ENCODE measurements around the gene EFNA5.

EFNA5 gene

DNA sequence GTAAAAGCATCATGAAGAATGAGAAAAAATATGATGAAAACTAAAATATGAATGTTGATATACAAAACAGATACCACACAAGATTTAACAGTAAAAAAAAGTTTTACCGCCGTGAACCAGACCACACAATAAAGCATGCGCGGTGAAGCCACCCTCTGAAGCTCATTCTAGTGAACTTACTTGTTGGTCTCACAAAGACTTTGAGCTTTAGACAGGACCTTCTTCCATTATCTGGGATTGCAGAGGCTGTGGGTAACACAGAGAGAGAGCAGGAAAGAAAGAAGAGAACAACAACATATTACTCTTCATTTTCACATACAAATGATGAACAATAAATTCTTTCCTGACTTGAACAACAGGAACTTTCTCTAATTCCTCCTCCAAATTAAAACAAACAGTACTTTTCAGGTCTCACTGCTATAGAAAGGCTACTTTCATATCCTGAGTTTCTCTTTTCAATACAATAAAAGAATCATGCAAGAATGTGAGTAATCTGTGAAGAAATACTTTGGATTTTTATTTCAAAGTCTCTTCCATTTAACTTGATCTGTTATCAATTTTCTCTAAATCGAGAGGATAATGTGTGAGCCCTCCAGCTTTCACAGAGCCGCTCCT lies 283.1 kb downstream of the EFNA5 start:
- no peak for DNase-seq

DNA sequence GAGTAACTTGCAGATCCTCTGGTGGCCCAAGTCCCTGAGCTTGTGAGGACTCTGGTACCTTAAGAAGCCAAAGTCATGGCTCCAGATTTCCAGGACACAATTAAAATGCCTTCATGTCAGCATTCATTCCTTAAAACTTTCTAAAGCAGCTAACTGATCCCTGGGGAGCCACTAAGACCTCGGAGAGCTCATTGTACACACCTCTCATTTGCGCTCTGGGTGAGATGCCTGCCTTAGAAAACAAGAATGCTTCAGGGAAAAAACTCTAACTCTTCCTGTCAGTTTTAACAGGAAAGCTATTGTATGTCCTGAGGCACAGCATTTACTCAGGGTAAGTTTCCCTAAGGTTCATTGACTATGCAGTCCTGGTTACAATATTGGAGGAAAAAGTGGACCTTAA lies 285.0 kb downstream of the EFNA5 start:
- no peak for DNase-seq

DNA sequence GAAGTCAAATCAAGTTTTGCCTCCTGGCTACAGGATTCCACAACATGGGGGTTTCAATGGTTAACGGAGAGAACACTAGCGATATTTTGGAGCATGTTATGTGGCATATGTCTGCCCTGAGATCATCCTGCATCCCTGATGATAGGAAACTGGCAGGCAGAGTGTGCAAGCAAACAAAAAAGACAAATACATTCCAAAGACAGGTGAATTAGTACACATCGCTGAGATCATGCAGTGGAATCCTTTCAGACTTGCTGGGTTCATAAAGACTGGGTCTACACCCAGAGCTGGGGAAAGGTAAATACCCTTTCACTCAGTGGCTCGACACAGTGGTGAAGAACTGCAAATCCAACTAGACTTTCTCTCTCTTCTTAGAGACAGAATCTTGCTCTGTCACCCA lies 286.5 kb downstream of the EFNA5 start:
- DNase-seq: peak in 1 of 2 experiments; percentile 35

DNA sequence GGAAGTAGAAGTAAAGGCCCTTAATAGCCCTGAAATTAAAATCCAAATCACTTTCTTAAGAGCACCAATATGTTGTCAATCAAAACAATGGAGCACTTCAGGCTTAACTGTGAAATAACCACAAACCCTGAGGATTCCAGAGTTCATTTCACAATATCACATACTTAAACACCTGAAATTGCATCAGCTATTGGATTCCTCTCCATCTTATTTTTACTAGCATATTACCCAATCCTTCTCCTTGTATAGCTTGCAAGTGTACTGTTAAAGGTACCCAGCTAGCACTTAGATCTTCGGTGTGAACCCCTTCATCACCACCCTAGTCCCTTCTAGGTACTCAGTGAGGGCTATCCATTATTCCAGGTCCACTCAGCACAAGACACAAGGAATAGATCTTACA lies 287.3 kb downstream of the EFNA5 start:
- no peak for DNase-seq

DNA sequence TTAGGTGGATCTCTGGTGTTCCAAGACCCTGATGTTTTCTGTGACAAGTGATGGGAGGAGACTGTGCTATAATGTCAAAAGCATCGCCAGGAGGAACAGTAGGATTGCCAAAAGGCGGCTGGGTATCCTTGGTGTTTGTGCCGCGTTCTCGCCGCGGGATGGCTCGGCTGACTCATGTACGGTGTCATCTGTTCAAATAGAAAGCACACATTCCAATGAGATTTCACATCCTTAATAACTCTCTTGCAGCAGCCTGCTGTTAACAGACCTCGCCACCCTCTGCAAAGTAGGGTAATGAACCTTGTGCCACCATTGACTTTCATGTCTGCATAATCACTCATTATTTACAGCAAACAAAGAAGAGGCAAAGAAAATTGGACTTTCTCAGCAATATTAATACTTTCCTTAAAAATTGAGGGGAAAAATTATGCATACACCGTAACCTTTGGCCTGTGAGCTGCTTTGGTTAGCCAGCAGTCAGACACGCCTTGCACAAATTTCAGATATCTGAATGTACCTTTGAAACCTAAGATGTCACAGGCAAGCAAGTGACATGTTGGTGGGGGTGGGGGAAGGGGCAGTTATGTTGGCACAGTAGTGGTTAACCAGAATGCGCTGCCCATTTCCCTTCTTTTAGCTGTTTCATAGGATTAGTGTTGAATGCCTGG lies 289.4 kb downstream of the EFNA5 start:
- DNase-seq: peak; percentile 95

DNA sequence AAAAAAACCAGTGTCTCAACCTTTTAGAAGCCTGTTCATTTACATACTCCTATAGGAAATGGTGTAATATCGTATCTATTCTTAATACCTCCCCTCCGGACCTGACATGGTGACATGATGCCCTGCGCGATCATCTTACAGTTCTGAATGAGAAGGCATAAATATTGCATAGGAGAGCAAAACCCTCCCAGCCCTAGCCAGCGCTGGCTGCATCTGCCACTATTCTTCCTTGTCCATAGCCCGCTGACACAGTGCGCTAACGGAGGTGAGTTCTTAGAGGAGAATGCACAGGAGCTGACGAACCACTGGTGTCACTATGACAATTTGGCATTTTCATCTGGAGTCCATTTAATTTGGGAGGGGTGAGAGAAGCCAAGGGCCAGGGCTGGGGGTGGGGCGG lies 290.1 kb downstream of the EFNA5 start:
- peak in 1 of 2 experiments; percentile 41 for DNase-seq

DNA sequence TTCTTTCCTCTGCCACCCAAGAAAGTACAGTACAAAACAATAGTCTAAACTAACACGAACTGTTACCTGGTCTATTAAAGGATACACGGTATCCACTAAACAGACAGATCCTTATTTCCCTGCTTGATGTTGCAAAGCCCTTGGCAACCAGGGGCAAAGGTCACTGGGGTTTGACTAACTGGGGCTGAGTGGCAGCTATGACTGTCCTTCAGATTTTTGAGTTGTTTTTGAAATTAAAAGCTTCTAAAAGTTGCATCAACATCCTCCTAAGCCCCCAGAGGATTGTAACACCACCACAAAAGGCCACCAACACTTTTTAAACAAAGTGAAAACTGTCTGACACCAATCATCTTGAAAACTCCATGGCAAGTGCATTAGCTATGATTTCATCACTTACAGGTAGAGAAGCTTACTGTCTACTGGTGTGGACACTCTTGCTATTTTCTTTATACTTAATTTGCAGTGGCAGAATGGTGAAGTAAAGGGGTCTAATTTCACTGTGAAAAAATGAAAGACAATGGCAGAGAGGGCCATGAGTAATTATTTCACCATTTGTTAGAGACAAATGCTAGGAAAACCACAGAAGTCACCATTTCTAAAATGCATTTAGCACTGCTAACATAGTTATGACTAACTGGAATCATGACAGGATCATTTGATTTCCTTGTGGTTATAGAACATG lies 292.4 kb downstream of the EFNA5 start:
- no peak for DNase-seq

DNA sequence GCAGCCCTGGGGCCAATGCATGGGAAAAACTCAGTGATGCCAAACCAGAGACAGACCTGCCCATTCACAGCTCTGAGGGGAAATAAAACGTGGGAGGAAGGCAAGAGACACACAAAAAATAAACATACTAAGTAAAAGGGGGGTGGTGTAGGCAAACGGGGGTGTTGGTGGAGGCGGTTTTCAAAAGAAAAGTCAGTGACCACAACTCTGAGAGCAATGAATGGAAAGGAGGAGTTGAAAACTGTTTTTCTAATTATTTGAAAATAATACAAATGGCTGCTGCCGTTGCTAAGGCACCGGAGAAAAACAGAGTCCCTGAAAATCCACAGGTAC lies 293.5 kb downstream of the EFNA5 start:
- no peak for DNase-seq

DNA sequence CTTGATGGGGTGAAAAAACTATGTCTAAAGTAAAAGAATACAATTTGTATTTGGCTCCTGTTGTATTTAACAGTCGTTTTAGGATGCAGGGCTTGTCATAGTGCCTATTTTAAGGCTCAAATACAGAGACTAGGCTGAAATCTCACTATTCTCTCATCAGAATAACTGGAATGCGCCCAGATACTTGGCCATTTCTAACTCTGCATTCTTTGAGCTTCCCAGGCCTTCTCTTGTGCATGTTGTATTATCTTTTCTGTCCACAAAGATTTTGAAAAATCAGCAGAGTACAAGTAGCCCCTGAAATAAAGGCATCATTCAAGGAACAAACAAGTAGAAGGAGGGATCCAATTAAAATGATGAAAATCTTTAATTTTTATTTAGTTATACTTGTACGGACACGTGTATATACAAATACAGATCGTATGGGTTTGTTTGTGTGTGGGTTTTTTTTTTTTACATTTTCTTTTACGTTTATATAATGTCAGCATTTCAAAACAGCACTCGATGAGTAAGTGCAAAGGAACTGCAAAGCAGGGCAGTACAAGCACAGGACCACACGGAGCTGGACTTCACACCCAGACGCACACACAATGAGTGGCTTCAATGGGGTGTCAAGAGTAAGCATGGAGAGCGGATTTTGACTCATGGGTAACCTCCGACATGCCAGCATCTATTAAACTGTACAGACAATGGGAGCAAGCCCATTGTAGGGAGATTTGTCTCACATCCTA lies 294.0 kb downstream of the EFNA5 start:
- no peak for DNase-seq

DNA sequence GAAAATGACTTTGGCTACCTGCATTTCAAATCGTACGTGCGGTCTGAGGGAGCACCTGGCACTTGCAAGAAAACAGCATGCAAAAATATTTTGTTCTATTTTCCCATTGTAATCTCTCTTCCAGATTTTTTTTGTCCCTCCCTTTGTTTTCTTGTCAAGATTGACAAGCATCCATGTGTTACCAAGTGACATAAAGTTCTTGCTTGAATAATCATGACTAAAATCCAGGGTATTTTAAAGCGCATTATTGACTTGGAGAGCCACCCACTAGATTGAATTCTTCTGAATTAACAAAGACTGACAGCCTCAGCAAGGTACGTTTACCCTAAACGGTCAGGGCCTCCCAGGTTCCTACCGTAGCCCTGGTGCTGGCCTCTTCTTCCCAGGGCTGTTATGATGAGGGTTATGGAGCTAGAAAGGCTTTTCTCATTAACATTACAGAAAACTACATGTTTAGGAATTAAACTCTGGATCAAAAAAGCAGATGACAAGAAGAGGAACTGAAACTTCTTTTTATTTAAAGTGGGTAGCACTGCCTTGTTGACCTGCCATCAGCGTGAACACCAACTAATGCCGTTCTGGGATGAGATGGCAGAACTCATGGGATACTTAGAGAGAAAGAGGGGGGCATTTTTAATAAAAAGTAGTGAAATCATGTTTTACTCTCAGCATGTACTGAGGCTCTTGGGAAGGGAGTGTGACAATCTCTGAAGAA lies 297.0 kb downstream of the EFNA5 start:
- DNase-seq: no peak

DNA sequence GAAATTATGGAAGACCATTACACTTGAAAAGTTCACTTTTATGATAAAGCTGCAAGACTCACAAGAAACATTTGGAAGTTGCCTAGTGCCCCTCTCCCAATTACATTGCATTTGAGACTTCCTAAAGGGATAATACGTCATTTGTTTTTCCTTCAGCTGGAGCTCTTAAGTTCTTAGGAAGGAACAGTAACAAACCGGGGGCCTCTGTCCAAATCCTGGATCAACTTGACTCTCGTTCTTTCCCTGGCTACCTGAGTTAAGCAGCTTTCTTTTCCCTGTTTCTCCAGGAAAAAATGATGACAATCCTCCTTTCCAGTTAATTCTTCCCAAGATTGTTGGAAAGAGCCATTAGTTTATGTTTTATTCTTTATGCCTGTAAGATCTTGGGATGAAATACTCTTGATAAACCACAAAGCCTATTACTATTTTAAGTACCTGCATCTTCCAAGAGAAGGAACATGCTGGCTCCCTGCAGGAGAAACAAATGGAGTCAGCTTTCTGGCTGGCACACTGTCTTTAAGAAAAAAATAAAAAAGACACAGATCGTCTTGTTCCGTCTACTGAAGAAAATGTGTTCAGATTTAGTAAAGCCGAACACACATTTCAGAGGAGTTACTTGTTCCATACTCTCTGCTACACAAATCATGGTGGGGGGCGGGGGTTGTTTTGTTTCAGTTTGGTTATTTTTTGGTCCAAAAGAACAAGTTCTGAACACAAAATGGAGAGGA lies 297.9 kb downstream of the EFNA5 start:
- no peak for DNase-seq

DNA sequence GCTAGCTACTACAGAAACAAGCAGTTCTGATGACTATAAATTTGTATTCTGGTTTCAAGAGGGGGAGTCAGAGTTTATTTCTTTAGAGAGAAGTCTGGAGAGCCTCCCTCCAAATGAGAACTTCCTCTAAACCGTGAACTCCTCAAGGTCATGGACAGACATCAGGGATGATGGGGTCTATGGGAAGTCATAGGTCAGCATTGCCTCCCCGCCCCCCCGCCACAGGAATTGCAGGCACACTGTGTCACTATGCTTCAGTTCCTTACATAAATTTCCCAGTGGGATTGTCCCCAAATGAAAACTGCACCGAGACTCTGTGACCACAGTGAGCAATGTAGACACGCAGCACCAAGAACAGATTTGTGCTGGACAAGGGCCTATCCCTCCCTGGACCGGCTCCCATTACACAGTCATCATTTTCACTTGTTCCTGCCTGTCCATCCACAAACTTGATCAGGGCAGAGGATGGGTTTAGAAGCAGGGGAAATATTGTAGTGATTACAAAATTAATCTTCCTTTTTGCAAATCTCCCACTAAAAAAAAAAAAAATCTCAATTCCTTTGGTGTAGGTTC lies 300.3 kb downstream of the EFNA5 start:
- no peak for DNase-seq

DNA sequence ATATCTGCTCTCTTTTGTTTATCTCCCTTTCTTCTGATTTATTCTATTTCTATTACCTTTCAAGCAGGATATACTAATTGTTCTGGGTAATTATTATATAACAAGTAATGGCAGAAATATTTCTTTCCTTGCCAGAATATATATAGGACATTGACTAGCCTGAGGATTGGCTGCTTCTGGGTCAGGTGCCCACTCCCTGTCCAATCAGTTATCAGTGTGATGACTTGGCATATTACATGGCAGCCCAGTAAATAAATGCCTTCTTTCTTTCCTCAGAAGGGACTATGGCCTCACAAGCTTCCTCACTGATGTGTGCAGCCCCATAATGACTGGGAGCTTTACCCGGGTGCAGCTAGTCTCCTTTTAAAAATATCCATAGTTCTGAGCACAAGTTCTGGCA lies 301.1 kb downstream of the EFNA5 start:
- no peak for DNase-seq

DNA sequence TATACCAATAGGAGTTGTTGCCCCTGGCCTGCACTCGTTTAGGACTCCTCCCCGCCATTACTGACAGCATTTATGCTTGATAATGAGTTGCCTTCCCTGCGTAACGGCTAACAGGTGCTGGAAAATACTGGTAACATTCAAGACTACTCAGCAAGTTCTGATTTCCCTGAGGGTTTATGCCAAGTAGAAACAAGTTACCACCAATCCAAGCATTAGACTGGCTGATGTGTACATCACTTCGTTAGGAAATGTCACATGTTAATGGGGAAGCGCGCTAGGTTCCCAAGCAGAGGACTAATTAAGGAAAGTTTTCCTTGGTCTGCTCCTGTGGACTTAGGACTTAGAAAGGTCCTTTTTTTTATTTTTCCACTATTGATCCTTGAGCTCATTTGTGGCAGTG lies 302.1 kb downstream of the EFNA5 start:
- DNase-seq: no peak

DNA sequence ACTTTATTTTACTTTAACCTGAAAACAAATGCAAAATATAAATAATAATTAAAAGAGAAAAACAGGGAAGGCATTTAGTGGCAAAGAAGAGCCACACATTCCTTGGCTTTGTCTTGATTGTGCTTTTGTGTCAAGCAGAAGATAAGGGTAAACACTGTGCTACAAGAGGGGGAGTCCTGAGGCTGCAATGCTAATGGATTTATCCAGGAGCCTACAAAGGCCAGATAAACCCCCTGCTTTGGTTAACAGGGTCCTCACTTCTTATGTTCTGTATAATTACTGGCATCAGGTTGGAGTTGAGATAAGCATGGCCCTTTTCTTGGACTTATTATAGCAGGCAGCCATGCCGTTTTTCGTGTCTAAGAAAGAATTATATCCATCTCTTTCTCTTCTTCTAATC lies 302.8 kb downstream of the EFNA5 start:
- no peak for DNase-seq

DNA sequence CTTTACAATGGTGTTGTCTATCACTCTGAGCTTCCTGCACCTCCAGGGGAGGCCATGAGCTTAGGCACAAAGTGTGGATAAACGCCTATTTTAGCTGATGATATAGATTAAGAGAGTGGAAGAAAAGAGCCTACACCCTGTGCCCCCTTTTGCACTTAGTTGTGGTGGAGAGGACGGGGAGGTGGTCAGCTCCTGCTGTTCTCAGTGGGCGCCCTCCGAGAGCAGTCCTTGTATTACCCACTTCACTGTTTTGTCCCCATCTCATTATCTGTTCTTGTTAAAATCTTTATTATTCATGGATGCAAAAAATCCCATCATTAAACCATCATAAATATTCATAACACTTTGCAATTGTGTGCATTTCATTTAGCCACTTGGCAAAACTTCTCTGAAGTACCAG lies 303.3 kb downstream of the EFNA5 start:
- no peak for DNase-seq

DNA sequence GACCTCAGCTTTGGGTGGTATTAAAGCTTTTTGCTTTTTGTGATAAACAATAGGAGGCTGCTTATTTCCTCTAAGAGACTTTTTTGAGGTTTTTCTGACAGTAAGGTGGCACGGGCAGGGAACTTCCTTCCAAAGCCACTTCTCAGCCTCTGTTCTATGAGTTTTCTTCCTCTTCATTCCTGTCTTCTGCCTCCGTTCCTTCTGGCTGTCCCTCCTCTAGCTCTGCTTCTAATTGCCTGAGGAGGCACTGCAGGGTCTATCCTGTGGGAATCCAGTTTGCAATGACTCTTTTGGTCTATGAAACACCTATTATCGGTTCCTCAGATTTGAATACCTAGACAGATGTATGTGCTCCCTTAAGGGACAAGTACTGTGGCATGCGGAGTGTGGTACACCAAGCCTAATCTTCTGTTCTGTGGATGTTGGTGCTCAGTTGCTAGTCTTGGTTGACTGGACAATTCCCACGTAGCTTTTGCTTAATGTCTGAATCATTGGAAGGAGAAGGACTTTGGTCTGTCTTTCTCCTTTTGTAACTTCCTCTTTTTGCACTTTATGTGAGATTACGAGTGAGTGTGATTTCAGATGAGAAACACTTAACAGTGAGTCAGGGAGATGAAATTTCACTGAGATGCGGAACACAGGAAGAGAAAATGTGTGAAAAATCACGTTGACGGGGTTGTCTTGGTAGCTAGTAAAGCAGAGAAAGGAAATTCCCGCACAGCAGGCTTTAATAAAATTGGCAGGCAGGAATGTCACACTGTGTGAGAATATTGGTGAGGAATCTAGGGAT lies 305.2 kb downstream of the EFNA5 start:
- DNase-seq: no peak

DNA sequence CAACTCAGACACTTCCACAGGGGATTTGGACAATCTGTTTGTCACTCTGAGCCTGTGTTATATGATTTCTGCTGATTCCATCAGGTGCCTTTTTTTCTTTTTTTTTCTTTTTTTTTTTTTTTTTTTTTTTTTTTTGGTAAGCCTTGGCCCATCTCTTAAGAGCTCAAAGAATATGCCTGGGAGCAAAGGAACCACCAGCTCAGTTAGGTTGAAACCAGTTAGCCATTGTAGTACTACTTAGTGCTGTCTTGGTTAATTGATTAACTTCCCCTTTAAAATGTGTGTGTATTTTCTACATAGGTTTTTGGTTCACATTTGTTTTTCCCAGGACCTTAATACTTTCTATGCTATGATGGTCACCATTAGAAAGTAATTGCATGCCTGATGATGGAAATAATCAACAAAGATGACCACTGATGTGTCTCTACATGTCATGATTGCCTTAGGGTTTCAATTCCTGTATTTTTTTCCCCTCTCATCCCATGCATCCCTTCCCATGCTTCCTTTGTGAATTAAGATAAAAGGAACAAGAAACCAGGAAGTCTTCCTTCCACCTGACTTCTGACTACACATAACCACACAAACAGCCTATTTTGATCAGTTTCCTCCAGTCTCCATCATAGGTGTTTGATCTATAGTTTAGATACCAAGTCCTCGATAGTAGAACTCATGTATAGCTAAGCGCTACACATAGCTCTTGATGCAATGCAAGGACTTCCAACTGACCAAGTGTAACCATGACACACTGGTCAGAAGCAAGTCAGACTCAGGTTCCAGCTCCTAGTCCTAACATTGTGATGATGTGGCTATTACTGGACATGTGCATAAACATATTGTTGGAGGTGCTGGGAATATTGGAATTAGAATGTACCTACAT lies 306.1 kb downstream of the EFNA5 start:
- no peak for DNase-seq

DNA sequence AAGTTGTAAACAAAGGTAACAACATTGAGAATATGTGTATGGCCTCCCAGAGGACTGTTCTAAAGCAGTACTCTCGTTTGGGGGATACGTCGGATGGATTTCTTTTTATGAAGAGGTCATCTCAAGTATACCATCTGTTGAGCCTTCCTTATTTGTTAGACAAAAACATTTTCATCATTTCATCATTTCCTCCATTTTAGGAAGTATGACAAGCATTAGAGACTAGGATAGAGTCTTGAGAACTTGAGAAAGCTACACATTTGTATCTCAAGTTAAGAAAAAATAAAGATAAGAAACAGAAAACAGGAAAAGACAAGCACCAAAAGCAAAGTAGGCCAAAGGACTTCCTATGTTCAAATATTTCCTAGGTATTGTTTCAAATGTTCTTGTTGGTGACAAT lies 307.0 kb downstream of the EFNA5 start:
- DNase-seq: no peak

DNA sequence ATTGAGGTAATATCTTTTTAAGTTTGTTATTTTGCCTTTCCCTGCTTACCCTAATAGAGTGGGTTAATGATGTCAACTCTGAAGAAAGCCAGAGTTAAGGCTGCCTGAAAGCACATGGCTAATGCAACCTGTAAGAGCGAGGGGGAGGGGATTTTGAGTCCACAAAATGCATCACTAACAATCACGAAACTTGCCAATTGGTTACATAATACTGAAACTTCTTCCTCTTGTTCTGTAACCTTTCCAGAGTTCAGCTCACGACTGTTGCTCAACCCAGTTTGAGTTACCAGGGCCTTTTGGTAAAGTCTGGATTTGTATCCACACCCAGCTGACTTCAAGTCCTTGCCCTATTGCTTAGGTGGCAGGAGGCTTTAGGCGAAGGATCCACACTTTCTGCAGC lies 308.8 kb downstream of the EFNA5 start:
- no peak for DNase-seq

DNA sequence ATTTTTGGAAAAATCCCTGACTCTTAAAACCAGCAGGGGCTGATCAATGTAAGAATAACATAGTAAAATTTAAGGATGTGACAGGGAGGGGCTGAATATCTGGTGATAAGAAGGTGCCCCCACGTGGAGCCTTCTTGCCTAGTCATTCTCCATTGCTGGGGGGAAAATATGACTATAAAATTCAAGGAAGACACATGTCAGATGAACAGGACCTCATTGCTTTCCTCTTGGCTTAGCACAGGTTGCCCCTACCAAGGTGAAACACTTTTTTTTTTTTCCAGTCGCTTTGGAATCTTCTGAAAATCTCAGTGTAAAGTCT lies 310.9 kb downstream of the EFNA5 start:
- no peak for DNase-seq
